ENCODE data around the gene DNAJC4. TPM values are rescaled to one million over a fixed set of nuclear protein-coding genes. Genes with fewer than 3 reads are reported as not detected.

DNAJC4 gene
- total and polyA plus RNA-seq, 9 of the 15 experiments (the other 6 are each of a cell fraction or from before 2014, with no cell fraction given) = 4.0 to 32.6 (median 19.9) TPM

GRCh38 chr11:64208086-64208795 lies 22.1 kb upstream of the DNAJC4 start (continued):
- TF ChIP-seq ZNF511 (CRISPR knock-in tag; IDR thresholded peaks at IDR 0.05) (no peak), SP1 (CRISPR knock-in tag; IDR thresholded peaks at IDR 0.05) (no peak), NR4A1 (CRISPR knock-in tag; IDR thresholded peaks at IDR 0.05) (no peak), NR4A1 (tag; IDR thresholded peaks at IDR 0.05) (no peak), ZNF184 (CRISPR knock-in tag; IDR thresholded peaks at IDR 0.05) (no peak), MYC (IDR thresholded peaks at IDR 0.05; ENCODE audit: low read depth, low read length) (no peak), MYC (CRISPR knock-in tag; IDR thresholded peaks at IDR 0.05; ENCODE audit: borderline replicate concordance, low read depth) (peak; percentile 40; the same call in 1 of the 2 replicates), POLR2G (IDR thresholded peaks at IDR 0.05; ENCODE audit: low read depth, low read length) (peak; percentile 68), RNF219 (CRISPR knock-in tag; IDR thresholded peaks at IDR 0.05) (no peak), PRPF4 (IDR thresholded peaks at IDR 0.05; ENCODE audit: insufficient read depth, low read depth, low read length, poor library complexity, severe bottlenecking) (peak; percentile 22)
